ENCODE measurements around the gene CHGA.

DNA sequence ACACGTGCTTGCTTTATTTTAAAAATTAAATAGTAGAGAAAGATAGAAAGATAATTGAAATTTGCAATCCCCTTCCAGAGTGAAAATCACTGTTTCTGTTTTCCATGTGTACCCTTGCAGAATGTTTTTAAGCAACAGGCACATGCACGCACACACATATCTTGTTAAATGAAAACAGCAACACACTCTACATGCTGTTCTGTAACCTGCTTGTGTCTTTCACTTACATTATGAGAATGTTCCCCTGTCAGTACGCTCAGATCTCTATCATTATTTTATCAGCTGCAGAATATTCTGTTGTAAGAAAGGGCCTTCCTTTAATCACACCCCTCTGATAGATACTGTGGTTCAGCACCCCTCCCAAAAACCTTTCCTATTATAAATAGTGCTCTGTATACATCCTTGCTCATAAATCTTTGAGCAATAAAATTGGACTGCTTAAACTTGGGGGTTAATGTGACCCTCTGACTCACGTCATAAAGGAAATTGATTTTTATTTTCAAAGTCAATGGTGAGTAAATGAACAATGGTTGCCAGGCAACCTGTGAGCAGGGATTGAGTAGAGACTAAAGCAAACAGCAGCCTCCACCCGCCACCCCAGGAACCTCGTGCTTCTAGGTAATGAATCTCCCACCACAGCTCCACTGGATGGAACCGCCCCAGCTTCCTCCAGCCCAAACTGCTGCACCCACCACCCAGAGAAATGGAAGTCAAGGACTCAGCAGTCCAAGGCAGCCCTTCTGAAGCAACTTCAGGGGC, 31.9 kb upstream of the CHGA start:
- TF ChIP-seq, protein P1, sequence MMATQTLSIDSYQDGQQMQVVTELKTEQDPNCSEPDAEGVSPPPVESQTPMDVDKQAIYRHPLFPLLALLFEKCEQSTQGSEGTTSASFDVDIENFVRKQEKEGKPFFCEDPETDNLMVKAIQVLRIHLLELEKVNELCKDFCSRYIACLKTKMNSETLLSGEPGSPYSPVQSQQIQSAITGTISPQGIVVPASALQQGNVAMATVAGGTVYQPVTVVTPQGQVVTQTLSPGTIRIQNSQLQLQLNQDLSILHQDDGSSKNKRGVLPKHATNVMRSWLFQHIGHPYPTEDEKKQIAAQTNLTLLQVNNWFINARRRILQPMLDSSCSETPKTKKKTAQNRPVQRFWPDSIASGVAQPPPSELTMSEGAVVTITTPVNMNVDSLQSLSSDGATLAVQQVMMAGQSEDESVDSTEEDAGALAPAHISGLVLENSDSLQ (IDR thresholded peaks at IDR 0.05): 0 out of 2 replicates have a peak, but pooled peaks have one; percentile 16
- no peak for TF ChIP-seq NFRKB (IDR thresholded peaks at IDR 0.05)
- no peak for TF ChIP-seq SUZ12 (IDR thresholded peaks at IDR 0.05)
- TF ChIP-seq LEF1 (IDR thresholded peaks at IDR 0.05; ENCODE audit: borderline replicate concordance): no peak

Measured in HEK293T (cell line).